Measurements from ENCODE around the gene ROBO1.
"Not testable (repeated sequence)": the region's sequence is repeated elsewhere in the genome, so short reads cannot be mapped to it uniquely, and the experiment has no call there.

ROBO1 gene

GRCh38 chr3:79217096-79217495, 550.7 kb downstream of the ROBO1 start:
- no peak for DNase-seq

GRCh38 chr3:79215286-79215685, 552.5 kb downstream of the ROBO1 start:
- DNase-seq: no peak

DNA sequence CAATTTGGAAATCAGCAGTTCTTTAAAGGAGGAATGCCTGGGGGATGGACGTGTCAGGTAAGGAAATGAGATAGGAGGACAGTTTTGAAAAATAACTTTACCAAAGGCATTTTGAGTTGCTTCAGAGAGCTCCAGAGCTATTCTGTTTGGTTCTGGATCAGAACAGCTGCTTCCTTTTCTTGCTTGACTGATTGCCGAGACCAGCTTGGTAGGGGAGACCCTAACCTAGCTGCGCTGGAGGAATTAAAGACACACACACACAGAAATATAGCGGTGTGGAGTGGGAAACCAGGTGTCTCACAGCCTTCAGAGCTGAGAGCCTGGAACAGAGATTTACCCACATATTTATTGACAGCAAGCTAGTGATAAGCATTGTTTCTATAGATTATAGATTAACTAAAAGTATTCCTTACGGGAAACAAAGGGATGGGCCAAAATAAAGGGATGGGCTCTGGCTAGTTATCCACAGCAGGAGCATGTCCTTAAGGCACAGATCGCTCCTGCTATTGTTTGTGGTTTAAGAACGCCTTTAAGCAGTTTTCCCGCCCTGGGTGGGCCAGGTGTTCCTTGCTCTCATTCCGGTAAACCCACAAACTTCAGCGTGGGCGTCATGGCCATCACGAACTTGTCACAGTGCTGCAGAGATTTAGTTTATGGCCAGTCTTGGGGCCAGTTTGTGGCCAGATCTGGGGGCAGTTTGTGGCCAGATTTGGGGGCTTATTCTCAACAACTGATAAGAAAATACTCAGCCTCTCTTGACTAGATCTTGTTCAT, 556.0 kb downstream of the ROBO1 start:
- DNase-seq: no peak

DNA sequence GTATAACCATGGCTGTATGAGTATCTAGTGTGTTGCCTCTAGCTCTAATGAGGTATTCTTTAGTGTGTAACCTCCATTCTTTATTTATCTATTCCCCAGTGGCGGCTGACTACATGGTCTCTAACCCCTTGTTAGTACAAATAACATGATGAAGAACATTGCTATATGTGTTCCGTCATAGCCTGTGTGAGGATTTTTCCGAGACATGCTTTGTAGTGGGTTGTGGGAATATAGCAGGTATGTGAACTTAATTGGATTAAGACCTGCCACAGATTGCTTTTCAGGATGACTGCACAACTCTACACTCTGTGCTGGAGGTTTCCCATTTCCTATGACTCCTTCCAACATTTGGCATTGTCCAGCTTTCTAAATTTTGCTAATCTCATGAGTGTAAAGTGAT, 563.4 kb downstream of the ROBO1 start:
- DNase-seq: no peak

DNA sequence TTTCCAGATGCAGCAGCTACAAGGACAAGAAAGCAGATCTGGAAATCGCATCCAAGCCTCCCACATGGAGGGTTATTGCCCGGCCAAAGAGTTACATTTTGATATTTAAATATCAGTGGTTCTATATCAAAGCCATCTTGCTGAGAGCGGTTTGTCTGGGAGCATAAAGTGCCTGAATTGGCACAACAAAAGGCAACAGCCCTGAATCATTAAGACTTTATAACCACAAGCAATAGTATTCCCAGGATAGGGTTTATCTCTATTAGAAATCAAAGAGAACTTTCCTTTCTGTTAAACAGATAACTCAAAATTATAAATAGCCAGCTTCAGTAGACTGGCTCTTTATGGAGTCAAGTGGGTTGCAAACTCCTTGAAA, 564.7 kb downstream of the ROBO1 start:
- no peak for DNase-seq

GRCh38 chr3:79202471-79203143, 565.2 kb downstream of the ROBO1 start:
- no peak for DNase-seq

- no peak for DNase-seq
Measured at GRCh38 chr3:79200456-79200855, 567.3 kb downstream of the ROBO1 start.

DNA sequence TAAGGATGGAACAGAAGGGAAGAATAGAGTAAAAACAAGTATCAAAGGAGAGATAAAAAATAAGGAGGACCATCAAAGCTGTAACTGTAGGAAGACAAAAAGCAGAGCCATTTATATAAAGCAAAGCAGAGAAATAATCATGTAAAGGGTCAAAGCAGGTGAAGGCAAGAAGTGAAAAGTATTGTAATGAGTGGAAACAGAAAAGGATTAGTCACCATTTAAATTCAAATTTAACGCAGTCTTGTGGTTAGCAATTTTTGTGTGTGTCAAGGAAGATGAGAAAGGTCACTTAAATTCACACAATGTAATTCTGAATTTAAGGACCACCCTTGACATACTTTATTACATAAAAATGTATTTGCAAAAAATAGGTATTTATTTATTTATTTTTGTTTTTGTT, 567.8 kb downstream of the ROBO1 start:
- no peak for DNase-seq

- DNase-seq: no peak
Measured at GRCh38 chr3:79187426-79187825, 580.4 kb downstream of the ROBO1 start.

GRCh38 chr3:79184251-79184650, 583.5 kb downstream of the ROBO1 start:
- DNase-seq: no peak

GRCh38 chr3:79183496-79183895, 584.3 kb downstream of the ROBO1 start:
- no peak for DNase-seq

DNA sequence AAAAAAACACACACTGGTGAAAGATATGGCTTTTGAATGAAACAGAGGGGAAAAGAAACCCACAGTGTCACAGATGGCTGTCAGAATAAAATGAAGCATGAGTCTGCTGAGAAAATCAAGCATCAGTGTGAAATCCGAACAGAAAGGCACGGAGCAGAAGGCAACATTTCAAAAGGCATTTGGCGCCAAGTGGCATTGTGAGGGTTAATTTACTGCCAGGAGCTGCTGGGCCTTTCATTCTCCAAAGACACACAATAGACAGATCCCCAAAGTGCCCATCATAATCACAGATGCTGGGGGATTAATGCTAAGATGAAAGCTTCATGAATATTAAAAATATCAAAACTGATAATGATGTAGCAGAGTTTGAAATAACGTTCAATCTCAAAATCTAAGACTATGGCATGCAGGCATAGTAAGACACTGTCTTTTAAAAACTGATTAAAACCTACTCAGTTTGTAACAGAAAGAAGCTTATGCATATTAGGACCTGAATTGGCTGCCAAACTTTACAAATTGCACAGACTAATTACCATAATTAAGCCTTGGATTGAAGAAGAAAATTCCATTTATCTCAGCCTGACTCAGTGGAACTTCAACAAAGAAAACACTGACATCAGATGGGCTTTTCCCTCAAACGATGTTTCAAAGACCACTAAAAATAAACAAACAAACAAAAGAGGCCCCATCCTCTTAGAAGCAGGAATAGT, 589.2 kb downstream of the ROBO1 start:
- DNase-seq: no peak

DNA sequence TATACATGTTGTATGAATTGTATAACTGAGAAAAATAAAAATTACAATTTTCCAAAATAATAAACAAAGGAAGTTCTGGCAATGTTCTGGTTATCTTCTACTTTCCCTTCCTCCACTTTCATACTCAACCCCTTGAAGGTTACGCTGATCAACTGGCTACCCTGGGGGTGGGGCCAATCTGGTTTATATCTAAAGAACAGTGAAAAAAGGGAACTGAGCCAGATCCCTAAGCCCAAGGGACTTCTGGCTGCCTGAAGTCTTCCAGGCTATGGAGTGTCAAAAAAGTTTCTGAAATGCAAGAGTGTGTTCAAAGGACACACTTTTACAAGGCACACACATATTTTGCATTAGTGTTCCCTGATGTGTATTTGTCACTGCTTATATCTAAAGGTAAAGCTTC, 591.9 kb downstream of the ROBO1 start:
- no peak for DNase-seq

DNA sequence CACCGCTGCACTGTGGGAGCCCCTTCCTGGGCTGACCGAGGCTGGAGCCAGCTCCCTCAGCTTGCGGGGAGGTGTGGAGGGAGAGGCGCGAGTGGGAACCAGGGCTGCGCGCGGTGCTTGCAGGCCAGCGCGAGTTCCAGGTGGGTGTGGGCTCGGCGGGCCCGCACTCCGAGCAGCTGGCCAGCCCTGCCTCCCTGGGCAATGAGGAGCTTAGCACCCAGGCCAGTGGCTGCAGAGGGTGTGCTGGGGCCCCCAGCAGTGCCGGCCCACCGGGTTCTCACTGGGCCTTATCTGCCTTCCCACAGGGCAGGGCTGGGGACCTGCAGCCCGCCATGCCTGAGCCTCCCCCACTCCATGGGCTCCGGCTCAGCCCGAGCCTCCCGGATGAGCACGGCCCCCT, 594.5 kb downstream of the ROBO1 start:
- DNase-seq: not testable (repeated sequence)

GRCh38 chr3:79172241-79172640, 595.6 kb downstream of the ROBO1 start:
- no peak for DNase-seq

DNA sequence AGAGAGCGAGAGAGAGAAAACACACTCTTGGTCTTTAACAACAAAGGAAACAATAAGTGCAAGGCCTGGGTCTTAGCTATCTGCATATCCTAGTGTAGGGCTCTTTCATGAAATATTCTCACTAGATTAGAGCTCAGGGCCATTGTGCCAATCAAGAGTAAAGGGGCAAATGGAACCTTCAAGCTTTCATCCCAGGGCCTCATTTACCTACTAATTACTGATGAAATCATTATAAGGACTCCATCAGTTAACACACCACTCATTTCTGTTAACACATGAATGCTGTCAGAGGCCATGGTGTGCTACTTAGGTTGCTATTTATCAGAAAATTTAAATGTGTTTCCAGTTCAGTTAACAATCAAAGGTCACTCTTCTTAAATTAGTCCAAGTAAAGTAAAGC, 597.8 kb downstream of the ROBO1 start:
- no peak for DNase-seq

DNA sequence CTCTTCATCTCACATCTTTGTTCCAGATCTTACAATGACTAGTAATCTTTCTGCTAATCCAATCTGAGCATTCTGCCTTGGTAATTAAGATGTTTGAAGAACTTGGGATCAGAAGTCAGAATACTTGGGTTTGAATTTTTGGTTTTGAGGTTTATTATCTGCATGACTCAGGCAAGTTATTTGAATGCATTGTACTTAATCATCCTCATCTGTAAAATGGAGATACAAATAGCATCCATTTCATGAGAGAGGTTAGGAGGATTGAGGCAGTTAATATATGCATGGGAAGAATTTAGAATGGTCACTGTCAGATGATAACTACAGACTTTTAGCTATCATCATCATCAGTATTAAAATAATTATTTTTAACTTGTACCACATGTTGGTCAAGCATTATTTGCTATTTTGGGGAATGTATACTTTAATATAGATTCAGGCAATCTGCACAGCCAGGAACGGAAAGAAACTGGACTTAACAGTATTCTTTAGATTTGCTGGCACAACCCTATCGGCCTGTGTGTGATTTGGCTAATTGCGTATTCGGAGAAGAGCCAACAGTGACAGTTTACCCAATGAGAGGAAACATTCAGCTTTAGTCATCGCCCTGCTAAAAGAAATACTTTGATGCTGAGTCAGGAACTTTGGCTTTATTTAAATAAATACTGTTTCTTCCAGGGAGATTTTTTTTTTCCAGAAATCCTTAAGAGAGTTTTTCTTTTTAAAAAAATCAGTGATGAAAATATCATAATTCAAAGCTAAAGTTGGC, 600.0 kb downstream of the ROBO1 start:
- DNase-seq: no peak

GRCh38 chr3:79162653-79163052, 605.1 kb downstream of the ROBO1 start:
- no peak for DNase-seq

GRCh38 chr3:79161941-79162340, 605.9 kb downstream of the ROBO1 start:
- no peak for DNase-seq

- DNase-seq: no peak
Measured at GRCh38 chr3:79160421-79160820, 607.4 kb downstream of the ROBO1 start.

GRCh38 chr3:79159736-79160135, 608.1 kb downstream of the ROBO1 start:
- no peak for DNase-seq

DNA sequence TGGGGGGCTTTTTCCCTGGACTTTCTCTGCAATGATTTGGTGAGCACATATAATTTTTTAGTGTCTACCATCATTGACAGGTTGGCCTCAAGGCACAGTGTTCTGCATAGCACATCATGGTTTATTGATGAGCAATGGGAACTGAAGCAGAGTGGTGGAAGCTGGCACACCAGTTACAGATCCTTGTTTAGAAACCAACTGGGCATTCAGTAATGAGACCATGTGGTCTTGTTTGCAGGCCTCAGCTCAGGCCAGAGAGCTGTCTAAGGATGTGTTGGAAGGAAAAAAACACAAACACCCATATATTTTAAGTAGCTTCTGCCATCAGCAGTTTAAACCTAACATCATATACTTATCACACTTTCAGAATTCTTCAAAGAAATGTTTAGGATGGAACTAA, 610.6 kb downstream of the ROBO1 start:
- DNase-seq: no peak

GRCh38 chr3:79154865-79155264, 612.9 kb downstream of the ROBO1 start:
- DNase-seq: no peak

Data from cerebellar nuclear complex (tissue), 1 donor.